Measurements from ENCODE around the gene LRRC45. TPM values are rescaled to one million over a fixed set of nuclear protein-coding genes. Genes with fewer than 3 reads are reported as not detected.

Gene LRRC45
- total RNA-seq, 1 donor = 5.5 TPM

- Histone ChIP-seq H3K4me1 (ENCODE audit: insufficient read depth, low read length) (no peaks in the 10 kb centered on the region), H3K4me3 (ENCODE audit: low read length) (no peak overlapping the region), H3K9me3 (ENCODE audit: low read depth, low read length) (no peaks in the 10 kb centered on the region), H3K27me3 (ENCODE audit: insufficient read depth, low read length) (no peaks in the 10 kb centered on the region)
Measured at GRCh38 chr17:82078433-82078832, 55.3 kb downstream of the LRRC45 start.

GRCh38 chr17:82079001-82079677 is 56.0 kb downstream of the LRRC45 start:
- no peaks in the 10 kb centered on the region for H3K9me3 ChIP-seq (ENCODE audit: low read depth, low read length)
- no peak overlapping the region for H3K4me3 ChIP-seq (ENCODE audit: low read length)
- H3K4me1 ChIP-seq (ENCODE audit: insufficient read depth, low read length) = no peaks in the 10 kb centered on the region
- no peaks in the 10 kb centered on the region for H3K27me3 ChIP-seq (ENCODE audit: insufficient read depth, low read length)

- H3K4me1 ChIP-seq (ENCODE audit: insufficient read depth, low read length) = no peaks in the 10 kb centered on the region
- no peaks in the 10 kb centered on the region for H3K27me3 ChIP-seq (ENCODE audit: insufficient read depth, low read length)
- H3K4me3 ChIP-seq (ENCODE audit: low read length) = no peak overlapping the region
- no peaks in the 10 kb centered on the region for H3K9me3 ChIP-seq (ENCODE audit: low read depth, low read length)
Measured at GRCh38 chr17:82080048-82080788, 57.1 kb downstream of the LRRC45 start.

Other genes starting within 250 kb of the LRRC45 start
- gene GCGR, start 219.2 kb upstream of the LRRC45 start, total RNA-seq = not detected
- 32.3 TPM for gene MCRIP1, start 190.0 kb upstream of the LRRC45 start, total RNA-seq
- not detected for gene PPP1R27, start 188.3 kb upstream of the LRRC45 start, total RNA-seq
- gene P4HB, start 162.8 kb upstream of the LRRC45 start, total RNA-seq = 239 TPM
- 189 TPM for gene ARHGDIA, start 152.0 kb upstream of the LRRC45 start, total RNA-seq
- gene ALYREF, start 131.7 kb upstream of the LRRC45 start, total RNA-seq = 77.9 TPM
- gene ANAPC11, start 131.6 kb upstream of the LRRC45 start, total RNA-seq = 36.3 TPM
- gene NPB, start 121.1 kb upstream of the LRRC45 start, total RNA-seq = 0.10 TPM
- 10.6 TPM for gene PCYT2, start 111.9 kb upstream of the LRRC45 start, total RNA-seq
- 21.6 TPM for gene SIRT7, start 105.1 kb upstream of the LRRC45 start, total RNA-seq
- 14.9 TPM for gene MAFG, start 95.6 kb upstream of the LRRC45 start, total RNA-seq
- 0.52 TPM for gene PYCR1, start 86.0 kb upstream of the LRRC45 start, total RNA-seq
- not detected for gene MYADML2, start 76.1 kb upstream of the LRRC45 start, total RNA-seq
- gene NOTUM, start 62.1 kb upstream of the LRRC45 start, total RNA-seq = not detected
- 10.3 TPM for gene ASPSCR1, start 45.7 kb upstream of the LRRC45 start, total RNA-seq
- gene CENPX, start 427 bp upstream of the LRRC45 start, total RNA-seq = 18.6 TPM
- 0.63 TPM for gene RAC3, start 8.4 kb downstream of the LRRC45 start, total RNA-seq
- 25.2 TPM for gene DCXR, start 14.4 kb downstream of the LRRC45 start, total RNA-seq
- gene RFNG, start 28.5 kb downstream of the LRRC45 start, total RNA-seq = 13.7 TPM
- 47.4 TPM for gene GPS1, start 28.6 kb downstream of the LRRC45 start, total RNA-seq
- gene DUS1L, start 42.5 kb downstream of the LRRC45 start, total RNA-seq = 73.6 TPM
- 21.8 TPM for gene FASN, start 74.9 kb downstream of the LRRC45 start, total RNA-seq
- gene CCDC57, start 189.5 kb downstream of the LRRC45 start, total RNA-seq = 36.6 TPM
- gene SLC16A3, start 205.7 kb downstream of the LRRC45 start, total RNA-seq = 105 TPM

All from mononuclear cell (primary cell).